Measurements from ENCODE around the gene INAFM1.
"Not testable (repeated sequence)": the region's sequence is repeated elsewhere in the genome, so short reads cannot be mapped to it uniquely, and the experiment has no call there.

DNA sequence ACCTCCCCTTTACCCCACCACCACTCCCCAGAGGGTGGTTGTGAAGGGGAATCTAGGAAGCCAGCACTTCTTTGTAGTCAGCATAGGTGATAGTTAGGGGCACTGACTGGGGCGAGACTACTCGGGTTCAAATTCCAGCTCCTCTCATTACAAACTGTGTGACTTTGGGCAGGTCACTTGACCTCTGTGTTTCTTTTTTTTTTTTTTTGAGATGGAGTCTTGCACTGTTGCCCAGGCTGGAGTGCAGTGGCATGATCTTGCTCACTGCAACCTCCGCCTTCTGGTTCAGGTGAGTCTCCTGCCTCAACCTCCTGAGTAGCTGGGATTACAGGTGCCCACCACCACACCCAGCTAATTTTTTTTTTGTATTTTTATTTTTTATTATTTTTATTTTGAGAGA is 1.8 kb downstream of the INAFM1 start:
- TF ChIP-seq ZBTB49 (CRISPR knock-in tag; IDR thresholded peaks at IDR 0.05; ENCODE audit: borderline replicate concordance); TFAM (CRISPR knock-in tag; conservative IDR thresholded peaks at IDR 0.05); ZNF274 (IDR thresholded peaks at IDR 0.05; ENCODE audit: borderline replicate concordance, low read depth, low read length); NR2C2 (CRISPR knock-in tag; IDR thresholded peaks at IDR 0.05); NR2C2 (tag; IDR thresholded peaks at IDR 0.05); POLR2A (conservative IDR thresholded peaks at IDR 0.05); KAT7 (CRISPR knock-in tag; IDR thresholded peaks at IDR 0.05; ENCODE audit: borderline replicate concordance); ZNF830 (CRISPR knock-in tag; IDR thresholded peaks at IDR 0.05); CTCF (IDR thresholded peaks at IDR 0.05 in 2 of 3, conservative IDR thresholded peaks at IDR 0.05 in 1 of 3; ENCODE audit: insufficient read depth in 2 of 3, low read depth in 1 of 3, low read length in 3 of 3); E2F4 (CRISPR knock-in tag; IDR thresholded peaks at IDR 0.05; ENCODE audit: low read depth): not testable (repeated sequence)
- TF ChIP-seq ZNF384 (IDR thresholded peaks at IDR 0.05; ENCODE audit: low read depth, low read length) = 0 out of 2 replicates have a peak, but pooled peaks have one; percentile 26
- TF ChIP-seq, protein P1, sequence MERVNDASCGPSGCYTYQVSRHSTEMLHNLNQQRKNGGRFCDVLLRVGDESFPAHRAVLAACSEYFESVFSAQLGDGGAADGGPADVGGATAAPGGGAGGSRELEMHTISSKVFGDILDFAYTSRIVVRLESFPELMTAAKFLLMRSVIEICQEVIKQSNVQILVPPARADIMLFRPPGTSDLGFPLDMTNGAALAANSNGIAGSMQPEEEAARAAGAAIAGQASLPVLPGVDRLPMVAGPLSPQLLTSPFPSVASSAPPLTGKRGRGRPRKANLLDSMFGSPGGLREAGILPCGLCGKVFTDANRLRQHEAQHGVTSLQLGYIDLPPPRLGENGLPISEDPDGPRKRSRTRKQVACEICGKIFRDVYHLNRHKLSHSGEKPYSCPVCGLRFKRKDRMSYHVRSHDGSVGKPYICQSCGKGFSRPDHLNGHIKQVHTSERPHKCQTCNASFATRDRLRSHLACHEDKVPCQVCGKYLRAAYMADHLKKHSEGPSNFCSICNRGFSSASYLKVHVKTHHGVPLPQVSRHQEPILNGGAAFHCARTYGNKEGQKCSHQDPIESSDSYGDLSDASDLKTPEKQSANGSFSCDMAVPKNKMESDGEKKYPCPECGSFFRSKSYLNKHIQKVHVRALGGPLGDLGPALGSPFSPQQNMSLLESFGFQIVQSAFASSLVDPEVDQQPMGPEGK (CRISPR knock-in tag; IDR thresholded peaks at IDR 0.05; ENCODE audit: borderline replicate concordance) = not testable (repeated sequence)

Measured in K562 (cell line).